Right lobe of liver (tissue), 6 donors: ENCODE results near the gene UGCG. TPM values are rescaled to one million over a fixed set of nuclear protein-coding genes. Genes with fewer than 3 reads are reported as not detected.

Experiments used
- ATAC-seq, 4 donors: fragments of 200-7000 bp; cut with Tn5 transposase; one replicate each; pipeline ENCODE4 v1.9.1; 2020; ENCODE audit warnings: mild to moderate bottlenecking in 4 of 4, moderate library complexity in 4 of 4
- DNase-seq, 3 donors: peaks; one replicate each; pipeline ENCODE4 v3.0.0-alpha.2; 2020
- H3K27ac ChIP-seq, 3 donors: fragments of 200-600 bp; one replicate each; pipeline ENCODE4 v1.8.0; 2022
- H3K27me3 ChIP-seq, 2 donors: fragments of 200-600 bp; one replicate each; pipeline ENCODE4 v1.8.0; 2022
- H3K36me3 ChIP-seq, 4 donors: fragments of 200-600 bp; sonication (generic) in 1 of 4; one replicate each; pipeline versions ENCODE4 v1.5.1 to v1.8.0; 2017 to 2022; ENCODE audit warnings: control low read depth in 1 of 4
- H3K4me1 ChIP-seq, 4 donors: fragments of 200-600 bp; sonication (generic) in 1 of 4; one replicate each; pipeline versions ENCODE4 v1.5.1 to v1.8.0; 2017 to 2022; ENCODE audit warnings: control low read depth in 1 of 4
- H3K4me3 ChIP-seq, 3 donors: fragments of 200-600 bp; one replicate each; pipeline ENCODE4 v1.8.0; 2022
- H3K9me3 ChIP-seq, 4 donors: fragments of 200-600 bp; sonication (generic) in 1 of 4; one replicate each; pipeline versions ENCODE4 v1.5.1 to v1.8.0; 2017 to 2022; ENCODE audit warnings: control low read depth in 1 of 4
- POLR2A ChIP-seq: fragments of 450-650 bp; IDR thresholded peaks from one replicate; pipeline ENCODE4 v1.6.1; 2017; ENCODE audit warnings: antibody characterized with exemption, mild to moderate bottlenecking
- WGBS: methylation state at CpG from one replicate; pipeline ENCODE4 v1.1.6; 2018; ENCODE audit warnings: low coverage, low lambda C conversion rate; ENCODE audit not compliant: insufficient coverage; ENCODE audit errors: missing lambda C conversion rate; 5-methylcytosine and 5-hydroxymethylcytosine counted together
- intact Hi-C, 2 donors: fragments of 100-400 bp; cut with DNase I; formaldehyde crosslinking; loops; one replicate each; pipeline versions ENCODE4 v1.11.2 to v1.14.1; 2022
- total RNA-seq, 6 experiments: library from RNA; depleted of rRNA in 2 of 6; stranded (reverse); fragments of >200 nt in 2 of 6; fragmentation: NEBNext Ultra II Directional in 3 of 6; extraction: Animal tissue kit (Norgen Biotek cat#: 25700) in 3 of 6; gene quantifications; one replicate each; pipeline versions ENCODE4 v1.1.0 to v1.2.4, GENCODE V29; 2016 to 2023
- TF ChIP-seq, protein P1 (sequence below), 4 donors: fragments of 200-600 bp in 3 of 4; fragments of 450-650 bp in 1 of 4; IDR thresholded peaks; one replicate each; pipeline versions ENCODE4 v1.5.1 to v1.8.0; 2016 to 2022; ENCODE audit warnings: antibody characterized with exemption in 4 of 4, mild to moderate bottlenecking in 2 of 4
- donor health status: DM: no; HTN: yes; CAD: no.
- donor health status: DM: no; HTN: no; CAD: no.
- donor health status: DM: no; HTN: no; CAD: no.
- donor health status: DM: no; HTN: yes; CAD: no.
- donor health status: DM: no; HTN: yes; CAD: no.

The UGCG gene
- total RNA-seq, 6 experiments from 2014 or later, result 7.9 to 37.2 (median 17.1) TPM

GRCh38 chr9:111975709-111976108, 79.1 kb downstream of the UGCG start:
- ATAC-seq (peak; percentile 92 to 96 (median 96)), DNase-seq (peak; percentile 82 to 84 (median 82))
- H3K9me3 ChIP-seq, result no peaks in the 10 kb centered on the region
- TF ChIP-seq, protein P1, sequence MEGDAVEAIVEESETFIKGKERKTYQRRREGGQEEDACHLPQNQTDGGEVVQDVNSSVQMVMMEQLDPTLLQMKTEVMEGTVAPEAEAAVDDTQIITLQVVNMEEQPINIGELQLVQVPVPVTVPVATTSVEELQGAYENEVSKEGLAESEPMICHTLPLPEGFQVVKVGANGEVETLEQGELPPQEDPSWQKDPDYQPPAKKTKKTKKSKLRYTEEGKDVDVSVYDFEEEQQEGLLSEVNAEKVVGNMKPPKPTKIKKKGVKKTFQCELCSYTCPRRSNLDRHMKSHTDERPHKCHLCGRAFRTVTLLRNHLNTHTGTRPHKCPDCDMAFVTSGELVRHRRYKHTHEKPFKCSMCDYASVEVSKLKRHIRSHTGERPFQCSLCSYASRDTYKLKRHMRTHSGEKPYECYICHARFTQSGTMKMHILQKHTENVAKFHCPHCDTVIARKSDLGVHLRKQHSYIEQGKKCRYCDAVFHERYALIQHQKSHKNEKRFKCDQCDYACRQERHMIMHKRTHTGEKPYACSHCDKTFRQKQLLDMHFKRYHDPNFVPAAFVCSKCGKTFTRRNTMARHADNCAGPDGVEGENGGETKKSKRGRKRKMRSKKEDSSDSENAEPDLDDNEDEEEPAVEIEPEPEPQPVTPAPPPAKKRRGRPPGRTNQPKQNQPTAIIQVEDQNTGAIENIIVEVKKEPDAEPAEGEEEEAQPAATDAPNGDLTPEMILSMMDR (IDR thresholded peaks at IDR 0.05), result peak; percentile 28 to 49 (median 32)
- no peak for TF ChIP-seq POLR2A
- intact Hi-C loops, result no loop called here
- H3K4me3 ChIP-seq, result no peak overlapping the region
- no peak overlapping the region for H3K27ac ChIP-seq
- 75% methylated on average over 2 of the region's 5 CpGs for WGBS
- H3K36me3 ChIP-seq, result no peaks in the 10 kb centered on the region
- H3K27me3 ChIP-seq, result no peaks in the 10 kb centered on the region
- H3K4me1 ChIP-seq, result no peaks in the 10 kb centered on the region

GRCh38 chr9:111978616-111979015, 82.0 kb downstream of the UGCG start:
- no peaks in the 10 kb centered on the region for H3K9me3 ChIP-seq
- ATAC-seq, result no peak
- no peaks in the 10 kb centered on the region for H3K4me1 ChIP-seq
- no peak overlapping the region for H3K4me3 ChIP-seq
- no peaks in the 10 kb centered on the region for H3K36me3 ChIP-seq
- no peak for DNase-seq
- WGBS, result 61% methylated on average over 3 of the region's 4 CpGs
- H3K27me3 ChIP-seq, result no peaks in the 10 kb centered on the region
- intact Hi-C loops, result no loop called here
- no peak for TF ChIP-seq POLR2A
- TF ChIP-seq, protein P1 (IDR thresholded peaks at IDR 0.05), result no peak
- no peak overlapping the region for H3K27ac ChIP-seq

DNA sequence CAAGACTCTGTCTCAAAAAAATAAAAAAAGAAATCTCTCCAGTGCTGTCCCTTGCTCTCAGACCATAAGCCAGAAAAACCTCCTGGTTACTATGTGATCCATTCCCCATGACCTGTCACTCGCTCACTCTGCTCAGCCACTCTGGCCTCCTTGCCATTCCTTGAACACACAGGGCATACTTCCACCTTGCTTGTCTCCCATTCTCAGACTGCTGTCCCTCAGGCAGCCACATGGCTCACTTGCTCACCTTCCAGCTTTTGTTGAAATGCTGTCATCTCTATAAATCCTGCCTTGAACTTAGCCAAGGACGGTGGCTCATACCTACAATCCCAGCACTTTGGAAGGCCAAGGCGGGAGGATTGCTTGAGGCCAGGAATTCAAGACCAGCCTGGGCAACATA, 82.9 kb downstream of the UGCG start:
- Histone ChIP-seq H3K4me3 (no peak overlapping the region), H3K4me1 (no peaks in the 10 kb centered on the region), H3K27me3 (no peaks in the 10 kb centered on the region), H3K9me3 (no peaks in the 10 kb centered on the region), H3K36me3 (no peaks in the 10 kb centered on the region), H3K27ac (no peak overlapping the region)
- TF ChIP-seq POLR2A, result no peak
- TF ChIP-seq, protein P1 (IDR thresholded peaks at IDR 0.05), result no peak
- peak in 1 of 3 donors; percentile 24 for DNase-seq
- WGBS, result 100% methylated on average over 3 of the region's 3 CpGs
- ATAC-seq, result no peak
- intact Hi-C loops, result no loop called here

- DNase-seq (peak in 1 of 3 donors; percentile 7), ATAC-seq (no peak)
- Histone ChIP-seq H3K4me1 (no peaks in the 10 kb centered on the region), H3K27ac (no peak overlapping the region), H3K9me3 (no peaks in the 10 kb centered on the region), H3K4me3 (no peak overlapping the region), H3K36me3 (no peaks in the 10 kb centered on the region), H3K27me3 (no peaks in the 10 kb centered on the region)
- intact Hi-C loops, result no loop called here
- 71% methylated on average over 4 of the region's 4 CpGs for WGBS
- TF ChIP-seq, protein P1 (IDR thresholded peaks at IDR 0.05), result no peak
- TF ChIP-seq POLR2A, result no peak
Measured at GRCh38 chr9:111980398-111980797, 83.8 kb downstream of the UGCG start.

GRCh38 chr9:111983484-111983908, 86.9 kb downstream of the UGCG start:
- intact Hi-C loops, result no loop called here
- TF ChIP-seq, protein P1 (IDR thresholded peaks at IDR 0.05), result no peak
- WGBS, result no CpG with 5 or more reads among the region's 2 CpGs

More at GRCh38 chr9:111983484-111983908, 86.9 kb downstream of the UGCG start:
- Histone ChIP-seq H3K36me3 (no peaks in the 10 kb centered on the region), H3K4me3 (no peak overlapping the region), H3K27me3 (no peaks in the 10 kb centered on the region), H3K9me3 (no peaks in the 10 kb centered on the region), H3K4me1 (no peaks in the 10 kb centered on the region), H3K27ac (no peak overlapping the region)
- no peak for DNase-seq
- peak in 3 of 4 donors; percentile 8 to 59 (median 23) for ATAC-seq
